BLaER1 treated with 17β-estradiol and CSF1 and Interleukin-3, amounts not matched to agents 10 nM and 100 nM (cell line): Measurements from ENCODE around the gene CD164L2.

Experiments
- H3K27ac ChIP-seq, 11 experiments: shearing (Covaris generic); formaldehyde crosslinking; 2 replicates each; pipeline ENCODE4 v1.8.1; 2022
- H3K27me3 ChIP-seq, 11 experiments: shearing (Covaris generic); formaldehyde crosslinking; 2 replicates each; pipeline ENCODE4 v1.8.1; 2022
- H3K36me3 ChIP-seq, 11 experiments: shearing (Covaris generic); formaldehyde crosslinking; 2 replicates each; pipeline ENCODE4 v1.8.1; 2022
- H3K4me1 ChIP-seq, 10 experiments: shearing (Covaris generic); formaldehyde crosslinking; 2 replicates each; pipeline ENCODE4 v1.8.1; 2022
- H3K4me2 ChIP-seq, 11 experiments: shearing (Covaris generic); formaldehyde crosslinking; 2 replicates each; pipeline ENCODE4 v1.8.1; 2022
- H3K4me3 ChIP-seq, 10 experiments: shearing (Covaris generic); formaldehyde crosslinking; 2 replicates each; pipeline ENCODE4 v1.8.1; 2022
- H3K9ac ChIP-seq, 11 experiments: shearing (Covaris generic); formaldehyde crosslinking; 2 replicates each; pipeline ENCODE4 v1.8.1; 2022
- H3K9me3 ChIP-seq, 11 experiments: shearing (Covaris generic); formaldehyde crosslinking; replicated peaks in 1 of 11; 2 replicates each; pipeline ENCODE4 v1.8.1; 2022
- H4K20me1 ChIP-seq, 11 experiments: shearing (Covaris generic); formaldehyde crosslinking; 2 replicates each; pipeline ENCODE4 v1.8.1; 2022
- Cebpa-rat ChIP-seq, 11 experiments: shearing (Covaris generic); IDR thresholded peaks; 2 replicates each; pipeline ENCODE4 v1.8.1; 2022

The CD164L2 gene

GRCh38 chr1:27366113-27366410, 17.1 kb downstream of the CD164L2 start:
- peak overlapping the region; percentile 67 to 88 (median 75) for H3K27ac ChIP-seq
- no peaks in the 10 kb centered on the region for H3K9me3 ChIP-seq

GRCh38 chr1:27365372-27366112, 17.6 kb downstream of the CD164L2 start:
- peaks cover 55 to 79% (median 71%) of the 10 kb centered on the region in 10 experiments for H3K4me1 ChIP-seq
- peak overlapping the region; percentile 67 to 88 (median 75) for H3K27ac ChIP-seq
- H4K20me1 ChIP-seq, result peaks cover 0 to 17% (median 0%) of the 10 kb centered on the region in 11 experiments; a peak in 2 of 22 replicates
- peak overlapping the region; percentile 65 to 84 (median 70) for H3K4me3 ChIP-seq
- H3K9me3 ChIP-seq, result no peaks in the 10 kb centered on the region
- H3K27me3 ChIP-seq, result peaks cover 0 to 7% (median 3%) of the 10 kb centered on the region in 11 experiments; a peak in 7 of 22 replicates
- peak overlapping the region; percentile 88 to 100 (median 96) for H3K4me2 ChIP-seq
- peak overlapping the region; percentile 76 to 87 (median 83) for H3K9ac ChIP-seq
- no peak for TF ChIP-seq Cebpa-rat (IDR thresholded peaks at IDR 0.05)
- H3K36me3 ChIP-seq, result peaks cover 0 to 28% (median 0%) of the 10 kb centered on the region in 11 experiments; a peak in 5 of 22 replicates

More at GRCh38 chr1:27366113-27366410, 17.1 kb downstream of the CD164L2 start:
- 0 out of 22 replicates have a peak, but pooled peaks cover 0 to 2% (median 0%) of the 10 kb centered on the region in 11 experiments for H3K27me3 ChIP-seq
- peak overlapping the region; percentile 65 to 84 (median 70) for H3K4me3 ChIP-seq
- peak overlapping the region; percentile 76 to 87 (median 83) for H3K9ac ChIP-seq
- peaks cover 0 to 12% (median 0%) of the 10 kb centered on the region in 11 experiments; a peak in 2 of 22 replicates for H4K20me1 ChIP-seq
- no peak for TF ChIP-seq Cebpa-rat (IDR thresholded peaks at IDR 0.05)
- peaks cover 0 to 28% (median 0%) of the 10 kb centered on the region in 11 experiments; a peak in 5 of 22 replicates for H3K36me3 ChIP-seq
- peak overlapping the region; percentile 88 to 100 (median 96) for H3K4me2 ChIP-seq
- H3K4me1 ChIP-seq, result peaks cover 52 to 77% (median 70%) of the 10 kb centered on the region in 10 experiments

GRCh38 chr1:27364696-27365371, 18.3 kb downstream of the CD164L2 start:
- peaks cover 0 to 12% (median 4%) of the 10 kb centered on the region in 11 experiments; a peak in 12 of 22 replicates for H3K27me3 ChIP-seq
- peaks cover 0 to 21% (median 0%) of the 10 kb centered on the region in 11 experiments; a peak in 3 of 22 replicates for H4K20me1 ChIP-seq
- TF ChIP-seq Cebpa-rat (IDR thresholded peaks at IDR 0.05), result peak in 3 of 11 experiments; percentile 51 to 77 (median 73); a peak in 4 of 22 replicates
- peak overlapping the region in 10 of 11 experiments; percentile 0 to 87 (median 80); a peak in 13 of 22 replicates for H3K9ac ChIP-seq
- H3K4me1 ChIP-seq, result peaks cover 52 to 76% (median 69%) of the 10 kb centered on the region in 10 experiments
- peak overlapping the region; percentile 88 to 100 (median 96) for H3K4me2 ChIP-seq
- peak overlapping the region in 9 of 10 experiments; percentile 65 to 84 (median 70); a peak in 11 of 20 replicates for H3K4me3 ChIP-seq
- H3K9me3 ChIP-seq, result no peaks in the 10 kb centered on the region
- H3K27ac ChIP-seq, result peak overlapping the region in 9 of 11 experiments; percentile 36 to 81 (median 62); a peak in 18 of 22 replicates
- peaks cover 0 to 28% (median 0%) of the 10 kb centered on the region in 11 experiments; a peak in 5 of 22 replicates for H3K36me3 ChIP-seq

- Histone ChIP-seq H3K4me1 (peaks cover 49 to 76% (median 69%) of the 10 kb centered on the region in 10 experiments), H3K9me3 (no peaks in the 10 kb centered on the region), H3K27me3 (peaks cover 0 to 20% (median 11%) of the 10 kb centered on the region in 11 experiments; a peak in 15 of 22 replicates), H3K36me3 (peaks cover 0 to 30% (median 0%) of the 10 kb centered on the region in 11 experiments; a peak in 5 of 22 replicates), H3K27ac (peak overlapping the region in 6 of 11 experiments; percentile 39 to 81 (median 68); a peak in 9 of 22 replicates), H3K4me2 (peak overlapping the region; percentile 88 to 100 (median 96)), H3K4me3 (no peak overlapping the region), H4K20me1 (peaks cover 0 to 29% (median 0%) of the 10 kb centered on the region in 11 experiments; a peak in 3 of 22 replicates), H3K9ac (peak overlapping the region in 4 of 11 experiments; percentile 0 to 84 (median 54); a peak in 4 of 22 replicates)
- no peak for TF ChIP-seq Cebpa-rat (IDR thresholded peaks at IDR 0.05)
These were observed 19.1 kb downstream of the CD164L2 start for GRCh38 chr1:27363766-27364695.

- Histone ChIP-seq H3K9me3 (no peaks in the 10 kb centered on the region), H3K4me2 (peak overlapping the region in 3 of 11 experiments; percentile 83 to 89 (median 85); a peak in 5 of 22 replicates), H3K9ac (no peak overlapping the region), H3K4me3 (no peak overlapping the region), H4K20me1 (peaks cover 0 to 43% (median 0%) of the 10 kb centered on the region in 11 experiments; a peak in 3 of 22 replicates), H3K4me1 (peaks cover 36 to 67% (median 58%) of the 10 kb centered on the region in 10 experiments), H3K27ac (no peak overlapping the region), H3K36me3 (peaks cover 0 to 43% (median 0%) of the 10 kb centered on the region in 11 experiments; a peak in 6 of 22 replicates), H3K27me3 (peaks cover 0 to 22% (median 16%) of the 10 kb centered on the region in 11 experiments; a peak in 15 of 22 replicates)
- no peak for TF ChIP-seq Cebpa-rat (IDR thresholded peaks at IDR 0.05)
These were observed 21.6 kb downstream of the CD164L2 start for GRCh38 chr1:27361553-27361952.

- Histone ChIP-seq H3K36me3 (peaks cover 0 to 49% (median 0%) of the 10 kb centered on the region in 11 experiments; a peak in 7 of 22 replicates), H3K4me3 (peak overlapping the region in 9 of 10 experiments; percentile 52 to 68 (median 58); a peak in 15 of 20 replicates), H3K27me3 (peaks cover 0 to 22% (median 16%) of the 10 kb centered on the region in 11 experiments; a peak in 15 of 22 replicates), H3K4me2 (peak overlapping the region; percentile 82 to 95 (median 89)), H3K9ac (peak overlapping the region in 6 of 11 experiments; percentile 55 to 73 (median 66); a peak in 8 of 22 replicates), H4K20me1 (peaks cover 0 to 48% (median 0%) of the 10 kb centered on the region in 11 experiments; a peak in 3 of 22 replicates), H3K27ac (no peak overlapping the region), H3K4me1 (peaks cover 41 to 69% (median 61%) of the 10 kb centered on the region in 10 experiments), H3K9me3 (no peaks in the 10 kb centered on the region)
- TF ChIP-seq Cebpa-rat (IDR thresholded peaks at IDR 0.05), result no peak
These were observed 22.1 kb downstream of the CD164L2 start for GRCh38 chr1:27361044-27361402.

GRCh38 chr1:27360159-27361043, 22.7 kb downstream of the CD164L2 start:
- Histone ChIP-seq H3K36me3 (peaks cover 0 to 55% (median 0%) of the 10 kb centered on the region in 11 experiments; a peak in 9 of 22 replicates), H3K27me3 (peaks cover 0 to 22% (median 16%) of the 10 kb centered on the region in 11 experiments; a peak in 15 of 22 replicates), H3K9me3 (no peaks in the 10 kb centered on the region), H3K4me3 (peak overlapping the region; percentile 49 to 68 (median 58)), H3K9ac (peak overlapping the region in 10 of 11 experiments; percentile 23 to 73 (median 58); a peak in 17 of 22 replicates), H3K4me1 (peaks cover 43 to 74% (median 65%) of the 10 kb centered on the region in 10 experiments), H3K27ac (peak overlapping the region in 1 of 11 experiments; percentile 35; a peak in 1 of 22 replicates), H3K4me2 (peak overlapping the region; percentile 82 to 95 (median 89)), H4K20me1 (peaks cover 0 to 48% (median 0%) of the 10 kb centered on the region in 11 experiments; a peak in 3 of 22 replicates)
- no peak for TF ChIP-seq Cebpa-rat (IDR thresholded peaks at IDR 0.05)
